Naive thymus-derived CD4-positive, alpha-beta T cell (primary cell): Measurements from ENCODE around the gene PRKN. TPM values are rescaled to one million over a fixed set of nuclear protein-coding genes. Genes with fewer than 3 reads are reported as not detected.

Experiments
- ATAC-seq: fragments of 150-1000 bp; cut with Tn5 transposase; 2 replicates; pipeline ENCODE4 v1.10.0; 2021; ENCODE audit warnings: mild to moderate bottlenecking, moderate library complexity
- CTCF ChIA-PET: fragments of 350-600 bp; sonication (Branson Sonifier 250); formaldehyde crosslinking; loops from one replicate; lab custom pipeline; 2021; ENCODE audit warnings: antibody characterized with exemption; lab: Charles Lee
- POLR2A ChIA-PET: fragments of 350-600 bp; sonication (Branson Sonifier 250); formaldehyde crosslinking; loops from one replicate; lab custom pipeline; 2021; ENCODE audit warnings: antibody characterized with exemption, inconsistent platforms; lab: Charles Lee
- DNase-seq, 9 donors: peaks; one replicate each; pipeline versions ENCODE4 v3.0.0 to v3.0.0-alpha.2; 2020 to 2022; ENCODE audit warnings: mixed read lengths in 1 of 9
- H3K27ac ChIP-seq: one replicate; pipeline ENCODE4 v1.7.0; 2013; ENCODE audit warnings: mild to moderate bottlenecking, low read depth, low read length, moderate library complexity
- H3K27me3 ChIP-seq, 2 donors: one replicate each; pipeline ENCODE4 v1.7.0; 2013; ENCODE audit warnings: low read length in 2 of 2, mild to moderate bottlenecking in 2 of 2, moderate library complexity in 2 of 2; ENCODE audit not compliant: control insufficient read depth in 2 of 2, insufficient read depth in 2 of 2
- H3K36me3 ChIP-seq, 3 experiments: 1 replicate in 2 of 3; 2 replicates in 1 of 3; pipeline ENCODE4 v1.7.0; 2013; ENCODE audit warnings: low read length in 3 of 3, mild to moderate bottlenecking in 3 of 3, moderate library complexity in 1 of 3; ENCODE audit not compliant: insufficient read depth in 3 of 3, control insufficient read depth in 2 of 3
- H3K4me1 ChIP-seq, 2 donors: one replicate each; pipeline ENCODE4 v1.7.0; 2013; ENCODE audit warnings: low read length in 2 of 2, mild to moderate bottlenecking in 2 of 2, moderate library complexity in 1 of 2; ENCODE audit not compliant: control insufficient read depth in 2 of 2, insufficient read depth in 2 of 2
- H3K4me3 ChIP-seq: 2 replicates; pipeline ENCODE4 v1.7.0; 2013; ENCODE audit warnings: mild to moderate bottlenecking, low read length
- H3K9me3 ChIP-seq, 3 experiments: 1 replicate in 2 of 3; 2 replicates in 1 of 3; pipeline ENCODE4 v1.7.0; 2013; ENCODE audit warnings: low read length in 3 of 3; ENCODE audit not compliant: control insufficient read depth in 2 of 3
- H3K27ac Mint-ChIP-seq, 9 donors: one replicate each; pipeline ENCODE4 v1.8.0; 2020 to 2022; ENCODE audit warnings: mixed read lengths in 9 of 9, mild to moderate bottlenecking in 8 of 9, moderate library complexity in 5 of 9, inconsistent platforms in 2 of 9
- H3K27me3 Mint-ChIP-seq, 5 donors: one replicate each; pipeline ENCODE4 v1.8.0; 2021 to 2022; ENCODE audit warnings: mixed read lengths in 5 of 5, mild to moderate bottlenecking in 1 of 5
- H3K36me3 Mint-ChIP-seq, 5 donors: one replicate each; pipeline ENCODE4 v1.8.0; 2020 to 2022; ENCODE audit warnings: mixed read lengths in 5 of 5, mild to moderate bottlenecking in 3 of 5, inconsistent platforms in 1 of 5
- H3K4me1 Mint-ChIP-seq, 7 donors: one replicate each; pipeline ENCODE4 v1.8.0; 2020 to 2022; ENCODE audit warnings: mixed read lengths in 7 of 7, mild to moderate bottlenecking in 3 of 7, inconsistent platforms in 1 of 7
- H3K4me3 Mint-ChIP-seq, 10 donors: one replicate each; pipeline ENCODE4 v1.8.0; 2020 to 2022; ENCODE audit warnings: mild to moderate bottlenecking in 10 of 10, mixed read lengths in 10 of 10, moderate library complexity in 6 of 10, inconsistent platforms in 2 of 10
- H3K9me3 Mint-ChIP-seq, 11 donors: one replicate each; pipeline ENCODE4 v1.8.0; 2020 to 2022; ENCODE audit warnings: mixed read lengths in 11 of 11, mild to moderate bottlenecking in 4 of 11, inconsistent platforms in 1 of 11, moderate library complexity in 1 of 11
- intact Hi-C, 2 donors: fragments of 100-400 bp; cut with micrococcal nuclease; formaldehyde crosslinking; loops; one replicate each; pipeline ENCODE4 v1.15.1; 2023
- polyA plus RNA-seq, 2 donors: library from polyadenylated mRNA; unstranded; fragments of 300-500 nt; fragmentation: Illumina TruSeq; gene quantifications; one replicate each; pipeline ENCODE4 v1.2.3, GENCODE V29; 2021
- total RNA-seq, 6 experiments: library from RNA in 5 of 6; stranded (reverse) in 5 of 6; gene quantifications; 1 replicate in 5 of 6; 2 replicates in 1 of 6; pipeline ENCODE4 v1.2.3 and lab custom pipeline; 2021 to 2026

PRKN gene
- total and polyA plus RNA-seq, 7 experiments from 2014 or later, result 0.44 to 10.3 (median 8.1) TPM

DNA sequence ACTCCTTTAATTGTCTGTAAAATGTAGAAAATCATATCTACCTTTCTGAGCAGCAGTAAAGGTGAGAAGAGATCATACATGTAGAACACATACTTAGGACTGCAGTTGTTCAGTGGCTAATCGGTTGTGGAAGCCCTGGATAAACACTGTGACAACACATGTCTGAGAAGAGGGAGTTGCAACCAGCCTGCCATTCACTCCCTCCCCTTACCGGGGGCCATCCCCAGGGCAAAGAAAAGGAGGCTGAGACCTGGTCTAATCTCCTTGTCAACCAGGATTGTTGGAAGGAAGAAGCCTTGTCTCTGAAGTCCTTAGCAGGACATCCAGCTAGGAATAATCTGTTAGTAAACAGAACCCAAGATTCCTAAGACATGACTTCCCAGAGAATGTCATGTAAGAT, 991.2 kb downstream of the PRKN start:
- no peaks in the 10 kb centered on the region for H3K27me3 Mint-ChIP-seq
- no peak for ATAC-seq

DNA sequence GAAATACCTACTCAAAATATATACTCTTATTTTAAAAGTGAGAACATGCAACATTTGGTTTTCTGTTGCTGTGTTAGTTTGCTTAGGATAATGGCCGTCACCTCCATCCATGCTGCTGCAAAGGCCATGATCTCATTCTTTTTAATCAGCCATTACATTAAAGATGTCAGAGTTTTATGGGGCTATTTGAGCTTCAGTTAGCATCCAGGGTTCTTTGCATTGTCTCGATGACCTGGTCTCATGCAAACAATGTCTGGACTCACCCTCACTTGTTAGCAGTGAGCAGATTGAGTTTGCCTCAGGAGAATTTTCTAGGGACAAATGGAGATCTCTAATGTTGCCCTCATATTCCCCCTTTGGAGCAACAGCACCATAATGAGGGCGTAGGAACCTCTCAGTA, 995.0 kb downstream of the PRKN start:
- Mint-ChIP-seq H3K9me3 (peaks cover 0 to 15% (median 7%) of the 10 kb centered on the region in 11 donors), H3K4me1 (no peaks in the 10 kb centered on the region), H3K4me3 (no peak overlapping the region), H3K27me3 (no peaks in the 10 kb centered on the region), H3K36me3 (peaks cover 0 to 4% (median 0%) of the 10 kb centered on the region in 5 donors), H3K27ac (no peak overlapping the region)
- no peaks in the 10 kb centered on the region for H3K27me3 ChIP-seq
- H3K27ac ChIP-seq, result no peak overlapping the region
- H3K4me1 ChIP-seq, result no peaks in the 10 kb centered on the region
- POLR2A ChIA-PET, result no interaction called here
- CTCF ChIA-PET, result no interaction called here
- ATAC-seq, result no peak
- H3K36me3 ChIP-seq, result no peaks in the 10 kb centered on the region
- DNase-seq, result no peak
- intact Hi-C loops, result no loop called here
- peaks cover 0 to 4% (median 0%) of the 10 kb centered on the region in 3 experiments for H3K9me3 ChIP-seq
- H3K4me3 ChIP-seq, result no peak overlapping the region

More for the DNA sequence above, 991.2 kb downstream of the PRKN start:
- H3K36me3 Mint-ChIP-seq, result peaks cover 0 to 4% (median 0%) of the 10 kb centered on the region in 5 donors
- H3K27me3 ChIP-seq, result no peaks in the 10 kb centered on the region
- no peaks in the 10 kb centered on the region for H3K4me1 Mint-ChIP-seq
- H3K27ac ChIP-seq, result no peak overlapping the region
- POLR2A ChIA-PET, result no interaction called here
- intact Hi-C loops, result no loop called here
- peaks cover 0 to 9% (median 0%) of the 10 kb centered on the region in 11 donors for H3K9me3 Mint-ChIP-seq
- H3K9me3 ChIP-seq, result no peaks in the 10 kb centered on the region
- no peak overlapping the region for H3K4me3 Mint-ChIP-seq
- no peak for DNase-seq
- CTCF ChIA-PET, result no interaction called here
- no peak overlapping the region for H3K27ac Mint-ChIP-seq
- no peak overlapping the region for H3K4me3 ChIP-seq
- no peaks in the 10 kb centered on the region for H3K36me3 ChIP-seq
- H3K4me1 ChIP-seq, result no peaks in the 10 kb centered on the region

DNA sequence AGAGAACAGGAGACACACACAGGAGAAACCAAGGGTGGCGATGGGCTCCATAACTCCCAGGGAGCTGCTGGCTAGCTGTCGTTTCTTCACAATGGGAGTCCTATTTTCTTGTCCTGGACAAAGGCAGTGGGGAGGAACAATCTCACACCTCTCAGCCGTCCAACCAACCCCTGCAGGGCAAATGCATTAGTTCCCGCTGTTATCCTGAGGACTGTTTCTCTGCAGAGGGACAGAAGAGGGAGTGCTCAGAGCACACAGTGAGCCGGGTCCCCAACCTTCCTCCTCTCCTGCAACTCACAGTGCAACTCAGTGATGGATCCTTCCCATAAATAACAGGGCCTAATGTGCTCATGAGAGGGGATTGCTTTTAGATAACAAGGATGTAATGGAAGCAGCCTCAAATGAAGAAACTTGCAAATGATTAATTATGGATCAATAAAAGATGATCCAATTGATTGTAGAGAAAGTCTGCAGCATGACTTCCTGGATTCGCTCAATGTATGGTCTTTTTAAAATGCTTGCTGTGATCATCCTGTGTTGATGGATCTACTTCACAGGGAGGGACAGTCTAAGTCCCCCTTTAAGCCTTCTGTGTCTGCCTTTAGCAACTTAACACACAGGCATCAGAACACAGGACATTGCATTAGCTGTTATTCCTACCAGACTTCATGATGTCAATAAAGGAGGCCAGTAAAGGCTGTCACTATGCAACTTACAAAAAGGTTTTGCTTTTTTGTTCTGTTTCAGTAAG, 1000.3 kb downstream of the PRKN start:
- no peak overlapping the region for H3K4me3 Mint-ChIP-seq
- H3K36me3 Mint-ChIP-seq, result peaks cover 0 to 4% (median 0%) of the 10 kb centered on the region in 5 donors
- Histone ChIP-seq H3K36me3 (no peaks in the 10 kb centered on the region), H3K27ac (no peak overlapping the region), H3K4me1 (no peaks in the 10 kb centered on the region), H3K9me3 (peaks cover 0 to 4% (median 0%) of the 10 kb centered on the region in 3 experiments), H3K4me3 (no peak overlapping the region), H3K27me3 (no peaks in the 10 kb centered on the region)
- H3K9me3 Mint-ChIP-seq, result peaks cover 0 to 12% (median 7%) of the 10 kb centered on the region in 11 donors
- ChIA-PET CTCF (no interaction called here), POLR2A (no interaction called here)
- no peaks in the 10 kb centered on the region for H3K4me1 Mint-ChIP-seq
- H3K27me3 Mint-ChIP-seq, result no peaks in the 10 kb centered on the region
- intact Hi-C loops, result no loop called here
- ATAC-seq (no peak), DNase-seq (no peak)
- no peak overlapping the region for H3K27ac Mint-ChIP-seq

DNA sequence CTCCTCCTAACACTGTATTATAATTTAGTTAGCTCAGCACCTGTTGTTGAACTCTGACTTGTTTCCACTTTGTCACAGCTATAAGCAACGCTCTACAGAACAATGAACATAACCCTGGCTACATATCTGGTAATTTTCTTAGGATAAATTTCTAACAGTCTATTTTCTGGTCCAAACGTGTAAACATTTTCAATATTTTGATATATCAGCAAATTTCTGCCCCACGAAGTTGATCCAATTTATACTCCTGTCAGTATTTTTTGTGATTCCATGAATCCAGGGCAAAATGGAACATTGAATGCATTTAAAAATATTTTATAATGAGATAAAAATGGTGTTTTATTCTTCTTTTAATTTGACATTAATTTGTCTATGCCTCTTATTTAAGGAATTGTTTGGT, 1005.2 kb downstream of the PRKN start:
- Histone ChIP-seq H3K27ac (no peak overlapping the region), H3K9me3 (no peaks in the 10 kb centered on the region), H3K27me3 (no peaks in the 10 kb centered on the region), H3K4me3 (no peak overlapping the region), H3K36me3 (no peaks in the 10 kb centered on the region), H3K4me1 (no peaks in the 10 kb centered on the region)
- no peak for ATAC-seq
- Mint-ChIP-seq H3K27ac (no peak overlapping the region), H3K4me1 (no peaks in the 10 kb centered on the region), H3K4me3 (no peak overlapping the region), H3K36me3 (peaks cover 0 to 12% (median 0%) of the 10 kb centered on the region in 5 donors), H3K9me3 (peaks cover 0 to 1% (median 0%) of the 10 kb centered on the region in 11 donors), H3K27me3 (no peaks in the 10 kb centered on the region)
- DNase-seq, result no peak
- POLR2A ChIA-PET, result no interaction called here
- intact Hi-C loops, result no loop called here
- CTCF ChIA-PET, result no interaction called here

DNA sequence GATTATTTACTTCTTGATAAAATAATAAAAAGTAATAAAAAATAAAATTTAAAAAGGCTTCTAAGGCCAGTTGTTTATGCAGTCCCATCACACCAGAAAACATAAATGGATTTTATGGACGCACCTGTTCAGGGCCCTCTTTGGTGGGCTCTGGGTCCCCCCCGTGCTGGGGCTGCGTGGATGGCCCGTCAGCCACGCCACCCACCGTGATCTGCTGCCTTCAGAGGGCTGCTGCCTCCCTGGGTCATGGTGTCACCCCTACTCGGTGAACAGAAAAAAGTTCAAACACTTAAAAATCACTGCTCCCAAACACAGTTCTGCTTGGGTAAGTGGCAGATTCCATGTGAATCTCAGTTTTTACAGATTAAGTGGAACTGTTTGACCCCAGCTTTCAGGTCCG, 1006.1 kb downstream of the PRKN start:
- Histone ChIP-seq H3K9me3 (no peaks in the 10 kb centered on the region), H3K4me3 (no peak overlapping the region), H3K27me3 (no peaks in the 10 kb centered on the region), H3K27ac (no peak overlapping the region), H3K36me3 (no peaks in the 10 kb centered on the region), H3K4me1 (no peaks in the 10 kb centered on the region)
- ATAC-seq (no peak), DNase-seq (no peak)
- POLR2A ChIA-PET, result no interaction called here
- Mint-ChIP-seq H3K27ac (no peak overlapping the region), H3K4me3 (no peak overlapping the region), H3K4me1 (no peaks in the 10 kb centered on the region), H3K9me3 (peaks cover 0 to 2% (median 0%) of the 10 kb centered on the region in 11 donors), H3K36me3 (peaks cover 0 to 15% (median 0%) of the 10 kb centered on the region in 5 donors), H3K27me3 (no peaks in the 10 kb centered on the region)
- intact Hi-C loops, result no loop called here
- CTCF ChIA-PET, result no interaction called here

DNA sequence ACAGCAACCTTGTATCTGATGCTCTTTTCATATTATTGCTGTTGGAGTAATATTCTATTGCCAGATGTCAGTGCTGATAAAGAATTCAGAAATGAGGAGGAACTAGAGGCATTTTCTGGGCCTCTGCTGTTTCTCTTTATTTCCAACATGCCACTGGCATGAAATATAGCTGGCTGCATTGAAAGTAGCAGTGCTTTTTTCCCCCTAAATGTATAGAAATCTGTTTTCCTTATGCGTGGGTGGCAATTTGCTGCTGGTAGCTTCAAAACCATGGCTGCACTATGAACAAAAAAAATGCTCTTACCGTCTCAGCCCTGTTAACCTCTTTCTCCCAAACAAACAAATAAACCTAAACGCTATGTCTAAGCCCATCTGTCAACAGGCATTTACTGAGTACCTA, 1011.4 kb downstream of the PRKN start:
- Histone ChIP-seq H3K27me3 (no peaks in the 10 kb centered on the region), H3K9me3 (no peaks in the 10 kb centered on the region), H3K4me1 (no peaks in the 10 kb centered on the region), H3K4me3 (no peak overlapping the region), H3K27ac (no peak overlapping the region), H3K36me3 (no peaks in the 10 kb centered on the region)
- no peak overlapping the region for H3K4me3 Mint-ChIP-seq
- CTCF ChIA-PET, result no interaction called here
- peaks cover 0 to 7% (median 0%) of the 10 kb centered on the region in 11 donors for H3K9me3 Mint-ChIP-seq
- H3K27me3 Mint-ChIP-seq, result no peaks in the 10 kb centered on the region
- intact Hi-C loops, result no loop called here
- H3K4me1 Mint-ChIP-seq, result no peaks in the 10 kb centered on the region
- ATAC-seq, result no peak
- no peak overlapping the region for H3K27ac Mint-ChIP-seq
- H3K36me3 Mint-ChIP-seq, result peaks cover 0 to 15% (median 0%) of the 10 kb centered on the region in 5 donors
- DNase-seq, result no peak
- POLR2A ChIA-PET, result no interaction called here

DNA sequence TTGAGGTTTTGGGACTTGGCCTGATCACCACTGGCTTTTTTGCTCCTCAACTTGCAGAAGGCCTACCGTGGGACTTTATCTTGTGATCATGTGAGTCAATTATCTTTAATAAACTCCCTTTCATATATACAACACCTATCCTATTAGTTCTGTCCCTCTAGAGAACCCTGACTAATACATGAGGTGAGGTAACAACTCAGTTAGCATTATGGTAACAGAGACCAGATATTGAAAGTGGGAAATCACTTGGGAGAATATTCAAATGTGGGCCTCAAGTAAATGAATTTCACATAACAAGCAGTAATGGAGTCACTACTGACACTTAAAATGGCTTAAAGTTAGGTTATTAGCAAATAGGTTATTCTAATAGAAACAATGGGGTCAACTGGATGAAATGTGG, 1015.6 kb downstream of the PRKN start:
- ChIA-PET POLR2A (no interaction called here), CTCF (no interaction called here)
- Mint-ChIP-seq H3K36me3 (peaks cover 0 to 8% (median 0%) of the 10 kb centered on the region in 5 donors), H3K9me3 (peaks cover 0 to 7% (median 0%) of the 10 kb centered on the region in 11 donors), H3K4me3 (no peak overlapping the region), H3K27me3 (no peaks in the 10 kb centered on the region), H3K27ac (no peak overlapping the region), H3K4me1 (no peaks in the 10 kb centered on the region)
- Histone ChIP-seq H3K9me3 (no peaks in the 10 kb centered on the region), H3K4me3 (no peak overlapping the region), H3K4me1 (no peaks in the 10 kb centered on the region), H3K27ac (no peak overlapping the region), H3K27me3 (no peaks in the 10 kb centered on the region), H3K36me3 (no peaks in the 10 kb centered on the region)
- no peak for DNase-seq
- intact Hi-C loops, result no loop called here
- no peak for ATAC-seq
